HEK293T (cell line): ENCODE results near the gene ARHGEF7.

Experiments
- ARNT ChIP-seq: fragments of 450-650 bp; IDR thresholded peaks from 2 replicates; pipeline ENCODE4 v1.6.1; 2017; ENCODE audit warnings: mild to moderate bottlenecking
- BHLHE40 ChIP-seq: fragments of 450-650 bp; IDR thresholded peaks from 2 replicates; pipeline ENCODE4 v1.6.1; 2016; ENCODE audit warnings: mild to moderate bottlenecking, moderate library complexity, borderline replicate concordance
- CTBP1 ChIP-seq: fragments of 450-650 bp; IDR thresholded peaks from 2 replicates; pipeline ENCODE4 v1.6.1; 2016; ENCODE audit warnings: borderline replicate concordance
- FOXA1 ChIP-seq: fragments of 450-650 bp; IDR thresholded peaks from 2 replicates; pipeline ENCODE4 v1.6.1; 2016; ENCODE audit warnings: mild to moderate bottlenecking
- FOXK2 ChIP-seq: fragments of 450-650 bp; IDR thresholded peaks from 2 replicates; pipeline ENCODE4 v1.6.1; 2016; ENCODE audit warnings: mild to moderate bottlenecking
- FOXM1 ChIP-seq: fragments of 450-650 bp; IDR thresholded peaks from 2 replicates; pipeline ENCODE4 v1.6.1; 2017; ENCODE audit warnings: mild to moderate bottlenecking, borderline replicate concordance
- HDGF ChIP-seq: fragments of 450-650 bp; IDR thresholded peaks from 2 replicates; pipeline ENCODE4 v1.6.1; 2017; ENCODE audit warnings: antibody characterized with exemption, borderline replicate concordance
- SP1 ChIP-seq: fragments of 450-650 bp; IDR thresholded peaks from 2 replicates; pipeline ENCODE4 v1.6.1; 2017
- SUZ12 ChIP-seq: fragments of 450-650 bp; IDR thresholded peaks from 2 replicates; pipeline ENCODE4 v1.6.1; 2016; ENCODE audit warnings: mild to moderate bottlenecking
- ZNF384 ChIP-seq: fragments of 450-650 bp; IDR thresholded peaks from 2 replicates; pipeline ENCODE4 v1.6.1; 2016

- TF ChIP-seq SP1 (no peak), ARNT (no peak), CTBP1 (no peak), FOXA1 (no peak), SUZ12 (no peak), ZNF384 (no peak), HDGF (no peak), FOXM1 (no peak), FOXK2 (no peak), BHLHE40 (no peak)
These were observed 168.9 kb downstream of the ARHGEF7 start for GRCh38 chr13:111283991-111284390.
